Spleen (tissue), 7 donors: ENCODE measurements around the gene SREBF1.

Experiments used
- POLR2AphosphoS5 ChIP-seq, 3 donors: sonication (generic); formaldehyde crosslinking; IDR thresholded peaks; one replicate each; pipeline ENCODE4 v1.5.1; 2017; ENCODE audit warnings: antibody characterized with exemption in 3 of 3
- TF ChIP-seq, protein P1 (sequence below), 11 experiments: fragments of 200-600 bp in 7 of 11; fragments of 450-650 bp in 4 of 11; sonication (generic) in 4 of 11; IDR thresholded peaks in 8 of 11; conservative IDR thresholded peaks in 3 of 11; 1 replicate in 7 of 11; 2 replicates in 4 of 11; pipeline versions ENCODE4 v1.4.0 to v1.8.0; 2016 to 2021; ENCODE audit warnings: antibody characterized with exemption in 11 of 11, inconsistent platforms in 4 of 11, mild to moderate bottlenecking in 1 of 11
- donor health status: DM: no; HTN: no; CAD: no; lungs with moderate emphysema.
- donor health status: DM: no; HTN: no; CAD: no.
- donor health status: DM: no; HTN: no; CAD: no.

DNA sequence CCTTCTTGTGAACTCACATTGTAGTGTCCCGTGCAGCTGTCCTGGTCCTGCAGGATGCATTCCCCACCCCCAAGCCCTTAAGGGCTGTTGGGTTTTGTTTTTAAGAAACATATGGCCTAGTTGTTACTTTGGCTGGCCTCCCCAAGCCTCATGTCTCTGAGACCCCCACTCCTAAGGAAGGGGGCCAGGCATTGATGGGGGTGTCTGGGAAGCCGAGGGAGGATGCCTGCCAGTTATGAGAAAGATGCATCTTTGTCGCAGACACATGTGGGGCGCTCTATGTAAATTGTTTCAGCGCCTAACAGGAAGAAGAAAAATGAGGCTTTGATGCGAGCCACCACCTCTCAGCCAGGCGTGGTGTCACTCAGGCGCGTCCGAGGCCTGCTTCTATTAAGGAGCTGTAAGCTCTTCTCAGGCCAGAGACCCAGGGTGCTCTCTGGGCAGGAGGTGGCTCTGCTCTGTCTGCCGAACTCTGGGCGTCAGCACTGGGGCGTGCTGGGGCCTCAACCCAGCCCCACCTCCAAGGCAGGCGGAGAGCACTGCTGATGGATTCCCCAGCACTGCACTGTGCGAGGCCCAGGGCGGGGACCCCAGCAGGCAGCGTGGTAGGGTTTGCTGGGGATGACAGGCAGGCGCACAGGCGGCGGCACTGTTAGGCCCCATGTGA, 70.6 kb downstream of the SREBF1 start:
- TF ChIP-seq POLR2AphosphoS5 (IDR thresholded peaks at IDR 0.05) = peak; percentile 44 to 79 (median 53)
- TF ChIP-seq, protein P1, sequence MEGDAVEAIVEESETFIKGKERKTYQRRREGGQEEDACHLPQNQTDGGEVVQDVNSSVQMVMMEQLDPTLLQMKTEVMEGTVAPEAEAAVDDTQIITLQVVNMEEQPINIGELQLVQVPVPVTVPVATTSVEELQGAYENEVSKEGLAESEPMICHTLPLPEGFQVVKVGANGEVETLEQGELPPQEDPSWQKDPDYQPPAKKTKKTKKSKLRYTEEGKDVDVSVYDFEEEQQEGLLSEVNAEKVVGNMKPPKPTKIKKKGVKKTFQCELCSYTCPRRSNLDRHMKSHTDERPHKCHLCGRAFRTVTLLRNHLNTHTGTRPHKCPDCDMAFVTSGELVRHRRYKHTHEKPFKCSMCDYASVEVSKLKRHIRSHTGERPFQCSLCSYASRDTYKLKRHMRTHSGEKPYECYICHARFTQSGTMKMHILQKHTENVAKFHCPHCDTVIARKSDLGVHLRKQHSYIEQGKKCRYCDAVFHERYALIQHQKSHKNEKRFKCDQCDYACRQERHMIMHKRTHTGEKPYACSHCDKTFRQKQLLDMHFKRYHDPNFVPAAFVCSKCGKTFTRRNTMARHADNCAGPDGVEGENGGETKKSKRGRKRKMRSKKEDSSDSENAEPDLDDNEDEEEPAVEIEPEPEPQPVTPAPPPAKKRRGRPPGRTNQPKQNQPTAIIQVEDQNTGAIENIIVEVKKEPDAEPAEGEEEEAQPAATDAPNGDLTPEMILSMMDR (IDR thresholded peaks at IDR 0.05 in 8 of 11, conservative IDR thresholded peaks at IDR 0.05 in 3 of 11) = no peak
